Measurements from ENCODE around the gene DSP. TPM values are rescaled to one million over a fixed set of nuclear protein-coding genes. Genes with fewer than 3 reads are reported as not detected.

DSP gene
- total and polyA plus RNA-seq, 2 experiments from 2014 or later = 16.8 to 43.7 TPM

GRCh38 chr6:7562769-7563168 lies 21.3 kb downstream of the DSP start (continued):
- TF ChIP-seq ZNF462 (CRISPR knock-in tag; IDR thresholded peaks at IDR 0.05) (no peak), ZNF331 (CRISPR knock-in tag; IDR thresholded peaks at IDR 0.05; ENCODE audit: low read depth) (no peak), NANOG (IDR thresholded peaks at IDR 0.05; ENCODE audit: borderline replicate concordance) (no peak)

GRCh38 chr6:7566107-7566506 lies 24.6 kb downstream of the DSP start:
- Mint-ChIP-seq H3K4me1 (no peaks in the 10 kb centered on the region), H3K4me3 (no peak overlapping the region), H3K27ac (no peak overlapping the region), H3K27me3 (ENCODE audit: insufficient read depth, low read depth, poor library complexity) (no peaks in the 10 kb centered on the region), H3K36me3 (ENCODE audit: low read depth) (peaks cover 71% of the 10 kb centered on the region), H3K9me3 (no peaks in the 10 kb centered on the region)
- ATAC-seq = no peak
- Histone ChIP-seq H2AFZ (no peak overlapping the region), H3K79me2 (replicated peaks; ENCODE audit: insufficient read depth) (no peaks in the 10 kb centered on the region), H3F3A (replicated peaks; ENCODE audit: low read depth) (no peaks in the 10 kb centered on the region), H3K36me3 (ENCODE audit: insufficient read depth) (peaks cover 32% of the 10 kb centered on the region), H3K4me1 (ENCODE audit: insufficient read depth) (no peaks in the 10 kb centered on the region), H3K4me2 (no peak overlapping the region), H3K4me3 (no peak overlapping the region), H3K9me2 (ENCODE audit: insufficient read depth) (no peaks in the 10 kb centered on the region), H3K27ac (ENCODE audit: low read depth) (no peak overlapping the region), H3K27me3 (ENCODE audit: insufficient read depth) (no peaks in the 10 kb centered on the region), H4K20me1 (replicated peaks; ENCODE audit: insufficient read depth) (no peaks in the 10 kb centered on the region)
- no peak for DNase-seq (ENCODE audit: low spot score)
- TF ChIP-seq CREB1 (CRISPR knock-in tag; IDR thresholded peaks at IDR 0.05; ENCODE audit: low read depth) (no peak), ETS1 (IDR thresholded peaks at IDR 0.05) (no peak), ZNF462 (CRISPR knock-in tag; IDR thresholded peaks at IDR 0.05) (no peak), POLR2AphosphoS5 (IDR thresholded peaks at IDR 0.05; ENCODE audit: low read depth) (no peak), JUNB (IDR thresholded peaks at IDR 0.05; ENCODE audit: unreplicated experiment) (no peak)

Measured in GM23338 (cell line).